Lung (tissue), 12 donors: ENCODE results near the gene FOXP1. TPM values are rescaled to one million over a fixed set of nuclear protein-coding genes. Genes with fewer than 3 reads are reported as not detected.

Source experiments
- ATAC-seq: fragments of 200-7000 bp; cut with Tn5 transposase; one replicate; pipeline ENCODE4 v1.9.1; 2020; ENCODE audit warnings: moderate number of reproducible peaks; ENCODE audit not compliant: insufficient read depth, low FRiP score
- DNase-seq, 3 donors: peaks; one replicate each; pipeline ENCODE4 v3.0.0-alpha.2; 2013 to 2017
- H3K27ac ChIP-seq, 2 donors: one replicate each; pipeline ENCODE4 v1.5.1; 2013; ENCODE audit warnings: mild to moderate bottlenecking in 2 of 2, moderate library complexity in 2 of 2, control low read depth in 1 of 2, inconsistent platforms in 1 of 2, low read depth in 1 of 2, low read length in 1 of 2
- H3K27me3 ChIP-seq, 3 donors: one replicate each; pipeline ENCODE4 v1.5.1; 2013; ENCODE audit warnings: low read length in 2 of 3; ENCODE audit not compliant: control insufficient read depth in 3 of 3, insufficient read depth in 3 of 3
- H3K36me3 ChIP-seq, 4 donors: one replicate each; pipeline ENCODE4 v1.5.1; 2013; ENCODE audit warnings: low read length in 4 of 4, mild to moderate bottlenecking in 1 of 4, moderate library complexity in 1 of 4; ENCODE audit not compliant: control insufficient read depth in 4 of 4, insufficient read depth in 4 of 4
- H3K4me1 ChIP-seq, 5 donors: one replicate each; pipeline ENCODE4 v1.5.1; 2013; ENCODE audit warnings: low read length in 5 of 5, mild to moderate bottlenecking in 2 of 5, moderate library complexity in 1 of 5; ENCODE audit not compliant: control insufficient read depth in 5 of 5, insufficient read depth in 5 of 5
- H3K4me3 ChIP-seq: one replicate; pipeline ENCODE4 v1.5.1; 2013; ENCODE audit warnings: mild to moderate bottlenecking, control low read depth, moderate library complexity
- H3K9ac ChIP-seq, 2 donors: one replicate each; pipeline ENCODE4 v1.5.1; 2013; ENCODE audit warnings: low read length in 2 of 2, control low read depth in 1 of 2; ENCODE audit not compliant: insufficient read depth in 1 of 2
- H3K9me3 ChIP-seq, 4 donors: one replicate each; pipeline ENCODE4 v1.5.1; 2013; ENCODE audit warnings: low read length in 3 of 4, mild to moderate bottlenecking in 1 of 4, moderate library complexity in 1 of 4; ENCODE audit not compliant: control insufficient read depth in 4 of 4, insufficient read depth in 3 of 4
- WGBS, 2 donors: extraction: QIAGEN DNeasy Blood & Tissue Kit; methylation state at CpG; one replicate each; pipeline ENCODE4 v1.1.7; 2013; 5-methylcytosine and 5-hydroxymethylcytosine counted together
- polyA plus RNA-seq, 2 donors: library from polyadenylated mRNA; stranded (reverse); fragments of 200-250 nt; gene quantifications; one replicate each; pipeline ENCODE4 v1.2.1, GENCODE V29; 2013
- total RNA-seq, 2 donors: library from RNA; depleted of rRNA in 1 of 2; stranded (reverse); fragments of >200 nt in 1 of 2; gene quantifications; one replicate each; pipeline ENCODE4 v1.2.1, GENCODE V29; 2014 to 2021
- TF ChIP-seq, protein P1 (sequence below): IDR thresholded peaks from 2 replicates; pipeline ENCODE4 v1.5.1; 2012; ENCODE audit warnings: mild to moderate bottlenecking; ENCODE audit errors: control extremely low read depth, extremely low read depth
- donor health status: control.
- donor health status: control.
- donor health status: Bipolar disorder and iron deficiency.
- donor health status: healthy.
- donor health status: DM: yes; HTN: yes; CAD: no.

The FOXP1 gene
- total and polyA plus RNA-seq, 4 donors: 13.8 to 287 (median 73.9) TPM

DNA sequence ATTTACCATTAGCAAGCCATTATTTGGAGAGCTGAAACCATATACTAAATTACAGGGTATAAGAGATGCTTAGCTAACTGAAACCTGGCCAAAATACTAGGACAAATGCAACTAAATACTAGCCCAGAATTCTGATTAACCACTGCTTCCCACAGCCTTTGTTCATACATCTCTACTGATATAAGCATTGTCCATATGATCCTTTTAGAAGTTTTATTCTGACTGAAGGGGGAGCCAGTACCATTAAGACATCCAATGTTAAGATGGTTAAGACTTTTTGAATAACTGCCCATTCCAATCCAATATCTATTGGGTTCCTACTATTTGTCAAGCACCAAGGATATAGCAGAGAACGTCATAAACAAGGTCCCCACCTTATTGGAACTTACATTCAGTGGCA is 421.3 kb downstream of the FOXP1 start:
- Histone ChIP-seq H3K4me1 (peaks cover 0 to 15% (median 1%) of the 10 kb centered on the region in 5 donors), H3K9me3 (peaks cover 0 to 2% (median 0%) of the 10 kb centered on the region in 4 donors), H3K9ac (no peak overlapping the region), H3K4me3 (no peak overlapping the region), H3K27me3 (no peaks in the 10 kb centered on the region), H3K36me3 (no peaks in the 10 kb centered on the region), H3K27ac (no peak overlapping the region)
- TF ChIP-seq, protein P1, sequence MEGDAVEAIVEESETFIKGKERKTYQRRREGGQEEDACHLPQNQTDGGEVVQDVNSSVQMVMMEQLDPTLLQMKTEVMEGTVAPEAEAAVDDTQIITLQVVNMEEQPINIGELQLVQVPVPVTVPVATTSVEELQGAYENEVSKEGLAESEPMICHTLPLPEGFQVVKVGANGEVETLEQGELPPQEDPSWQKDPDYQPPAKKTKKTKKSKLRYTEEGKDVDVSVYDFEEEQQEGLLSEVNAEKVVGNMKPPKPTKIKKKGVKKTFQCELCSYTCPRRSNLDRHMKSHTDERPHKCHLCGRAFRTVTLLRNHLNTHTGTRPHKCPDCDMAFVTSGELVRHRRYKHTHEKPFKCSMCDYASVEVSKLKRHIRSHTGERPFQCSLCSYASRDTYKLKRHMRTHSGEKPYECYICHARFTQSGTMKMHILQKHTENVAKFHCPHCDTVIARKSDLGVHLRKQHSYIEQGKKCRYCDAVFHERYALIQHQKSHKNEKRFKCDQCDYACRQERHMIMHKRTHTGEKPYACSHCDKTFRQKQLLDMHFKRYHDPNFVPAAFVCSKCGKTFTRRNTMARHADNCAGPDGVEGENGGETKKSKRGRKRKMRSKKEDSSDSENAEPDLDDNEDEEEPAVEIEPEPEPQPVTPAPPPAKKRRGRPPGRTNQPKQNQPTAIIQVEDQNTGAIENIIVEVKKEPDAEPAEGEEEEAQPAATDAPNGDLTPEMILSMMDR: no peak
- WGBS, 2 donors: 91% methylated on average over 1 of the region's 1 CpG
- ATAC-seq: no peak
- no peak for DNase-seq

DNA sequence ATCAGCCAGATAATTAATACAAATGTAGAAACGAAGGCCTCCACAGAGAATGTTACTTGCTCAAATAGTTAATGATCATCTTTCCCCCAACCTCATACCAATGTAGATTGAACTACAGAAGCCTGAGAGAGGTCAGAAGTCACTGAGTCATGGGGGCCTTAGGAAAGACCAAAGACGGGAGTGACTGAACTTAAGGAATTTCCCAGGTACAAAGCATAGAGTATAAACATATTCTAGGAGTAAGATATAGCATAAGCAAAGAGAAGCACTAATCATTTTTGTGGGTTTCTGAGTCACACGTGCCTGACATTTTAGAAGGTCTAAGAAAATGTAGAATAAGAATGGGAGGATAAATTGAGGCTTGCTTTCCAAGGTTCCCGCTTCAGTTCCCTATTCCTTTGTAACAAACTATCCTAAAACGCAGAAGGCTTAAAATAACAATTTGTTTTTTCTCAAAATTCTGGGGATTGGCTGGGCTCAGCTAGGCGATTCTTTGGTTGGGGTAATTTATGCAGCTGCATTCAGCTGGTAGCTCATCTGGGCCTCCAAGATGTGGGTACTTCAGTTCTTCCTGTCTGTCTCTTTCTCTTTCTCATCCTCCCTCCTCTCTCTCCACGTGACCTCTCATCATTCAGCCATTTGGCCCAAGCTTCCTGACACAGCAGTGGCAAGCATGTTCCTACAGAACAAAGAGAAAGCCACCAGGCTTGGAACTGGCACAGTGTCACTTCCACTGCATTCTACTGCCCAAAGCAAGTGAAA is 422.6 kb downstream of the FOXP1 start:
- DNase-seq (no peak), ATAC-seq (no peak)
- WGBS, 2 donors: 95 to 96% methylated on average over 7 of the region's 7 CpGs
- Histone ChIP-seq H3K9me3 (peaks cover 0 to 2% (median 0%) of the 10 kb centered on the region in 4 donors), H3K27ac (no peak overlapping the region), H3K4me3 (no peak overlapping the region), H3K36me3 (no peaks in the 10 kb centered on the region), H3K4me1 (peaks cover 0 to 3% (median 0%) of the 10 kb centered on the region in 5 donors), H3K27me3 (no peaks in the 10 kb centered on the region), H3K9ac (no peak overlapping the region)
- TF ChIP-seq, protein P1: no peak

DNA sequence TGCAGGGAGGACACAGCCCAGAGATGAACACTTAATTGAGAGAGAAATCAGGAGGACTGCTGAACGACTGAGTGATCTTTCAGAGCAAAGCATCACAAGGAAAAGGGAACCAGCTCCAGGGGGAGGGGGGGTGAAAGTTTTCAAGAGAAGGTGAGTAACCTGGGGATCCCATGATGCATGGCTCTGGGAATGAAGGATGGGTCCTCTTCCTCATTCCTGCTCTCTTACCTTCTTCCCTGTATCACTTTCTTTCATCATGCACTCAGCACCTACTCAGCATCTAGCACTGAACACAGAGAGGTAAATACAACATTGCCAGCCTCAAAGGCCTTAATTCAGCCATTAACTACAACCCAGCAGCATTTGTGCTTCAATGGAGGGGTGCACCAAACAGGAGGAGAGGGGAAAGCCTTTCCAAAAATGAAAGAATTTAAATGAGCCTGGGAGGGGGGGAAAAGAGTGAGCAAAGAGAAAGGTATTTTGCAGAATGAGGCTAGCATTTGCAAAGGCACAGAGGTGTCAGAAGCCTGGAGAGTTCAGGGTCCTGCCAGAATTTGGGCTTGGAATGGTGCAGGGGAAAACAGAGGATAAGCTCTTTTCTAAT is 427.4 kb downstream of the FOXP1 start:
- TF ChIP-seq, protein P1: no peak
- no peak overlapping the region for H3K4me3 ChIP-seq
- no peaks in the 10 kb centered on the region for H3K27me3 ChIP-seq
- peaks cover 0 to 8% (median 0%) of the 10 kb centered on the region in 5 donors for H3K4me1 ChIP-seq
- no peaks in the 10 kb centered on the region for H3K36me3 ChIP-seq
- H3K27ac ChIP-seq: no peak overlapping the region
- WGBS, 2 donors: 76 to 94% methylated on average over 1 of the region's 1 CpG
- no peak for DNase-seq
- ATAC-seq: no peak
- H3K9me3 ChIP-seq: no peaks in the 10 kb centered on the region
- no peak overlapping the region for H3K9ac ChIP-seq
